ENCODE data around the gene MYH4. TPM values are rescaled to one million over a fixed set of nuclear protein-coding genes. Genes with fewer than 3 reads are reported as not detected.

The MYH4 gene
- total and polyA plus RNA-seq, 2 donors (not counting 3 experiments of a cell fraction or from before 2014, with no cell fraction given) = not detected

DNA sequence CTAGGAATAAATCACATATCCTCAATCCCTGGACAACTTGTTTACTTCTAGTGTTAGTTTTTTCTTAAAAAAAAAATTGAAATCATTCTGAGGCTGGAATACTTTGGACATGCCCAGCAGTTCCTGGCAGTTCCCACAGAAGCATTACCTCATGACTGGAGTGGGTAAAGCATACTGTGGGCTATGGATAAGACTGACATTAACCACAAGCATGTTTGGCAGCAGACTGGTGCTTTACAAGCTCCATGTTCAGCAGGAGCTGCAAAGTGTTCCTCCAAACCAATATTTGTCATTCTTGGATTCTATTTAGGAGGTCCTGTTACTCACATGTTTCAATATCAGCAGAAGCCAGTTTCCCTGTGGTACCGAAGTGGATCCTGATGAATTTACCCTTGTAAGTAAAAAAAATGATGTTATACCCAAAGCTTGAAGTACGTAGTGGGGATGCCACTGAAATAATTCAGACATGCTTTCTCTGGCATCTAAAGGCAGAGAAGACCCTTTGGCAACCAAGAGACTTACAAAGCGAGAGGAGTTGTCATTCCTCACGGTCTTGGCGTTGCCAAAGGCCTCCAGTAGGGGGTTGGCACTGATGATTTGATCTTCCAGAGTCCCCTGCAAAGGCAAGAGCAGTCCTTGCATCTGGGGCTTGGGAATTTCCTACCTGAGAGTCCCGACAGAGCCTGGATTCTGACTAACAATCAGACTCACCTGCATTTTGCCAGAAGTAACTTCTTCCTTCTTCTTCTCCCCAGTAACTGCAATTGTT is 44.1 kb upstream of the MYH4 start:
- Histone ChIP-seq H3K4me2 (ENCODE audit: insufficient read depth, low read length) (no peak overlapping the region), H3K9ac (replicated peaks; ENCODE audit: extremely low read depth, insufficient read depth, low read length) (no peak overlapping the region), H3K9me1 (replicated peaks; ENCODE audit: control insufficient read depth, extremely low read depth, insufficient read depth, low read length) (no peaks in the 10 kb centered on the region), H3K36me3 (ENCODE audit: control insufficient read depth in 2 of 2, extremely low read depth in 1 of 2, insufficient read depth in 2 of 2, low read length in 2 of 2) (no peaks in the 10 kb centered on the region), H3K79me2 (ENCODE audit: control insufficient read depth, insufficient read depth, low read length) (no peaks in the 10 kb centered on the region), H3K27ac (ENCODE audit: insufficient read depth, low read depth, low read length) (no peak overlapping the region), H3K27me3 (ENCODE audit: control insufficient read depth in 2 of 2, insufficient read depth in 2 of 2, low read length in 2 of 2) (no peaks in the 10 kb centered on the region), H3K4me3 (replicated peaks in 1 of 3; ENCODE audit: insufficient read depth in 1 of 3, low read depth in 1 of 3, low read length in 3 of 3) (no peak overlapping the region), H3K4me1 (ENCODE audit: control insufficient read depth, extremely low read depth, insufficient read depth, low read length) (no peaks in the 10 kb centered on the region), H2AFZ (ENCODE audit: low read depth, low read length) (no peak overlapping the region), H4K20me1 (replicated peaks; ENCODE audit: control insufficient read depth, extremely low read depth, insufficient read depth, low read length) (no peaks in the 10 kb centered on the region), H3K9me3 (replicated peaks; ENCODE audit: control insufficient read depth, insufficient read depth, low read length) (no peaks in the 10 kb centered on the region)
- dilution Hi-C loops (cut with MboI; ENCODE audit: extremely low pct_ligation_motif_present, low sequenced_read_pairs) (no loop called here), intact Hi-C loops (cut with micrococcal nuclease) (no loop called here)
- FAIRE-seq (no peak), DNase-seq (ENCODE audit: low read depth, low spot score) (no peak)
- BruUV-seq (replicated peaks) = no TSS peak
- POLR2A ChIA-PET = no interaction called here
- no peak for TF ChIP-seq POLR2AphosphoS5 (IDR thresholded peaks at IDR 0.05; ENCODE audit: insufficient read depth, low read depth, low read length)
- no peak for TF ChIP-seq FOS (IDR thresholded peaks at IDR 0.05; ENCODE audit: borderline replicate concordance, insufficient read depth, low read length)
- TF ChIP-seq, protein P1, sequence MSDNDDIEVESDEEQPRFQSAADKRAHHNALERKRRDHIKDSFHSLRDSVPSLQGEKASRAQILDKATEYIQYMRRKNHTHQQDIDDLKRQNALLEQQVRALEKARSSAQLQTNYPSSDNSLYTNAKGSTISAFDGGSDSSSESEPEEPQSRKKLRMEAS (IDR thresholded peaks at IDR 0.05; ENCODE audit: insufficient read depth, insufficient read length) = no peak
- no peak for TF ChIP-seq JUN (IDR thresholded peaks at IDR 0.05; ENCODE audit: borderline replicate concordance, insufficient read depth, insufficient read length, low read depth)
- TF ChIP-seq POLR2A (IDR thresholded peaks at IDR 0.05; ENCODE audit: low read depth, low read length) = no peak
- TF ChIP-seq GATA2 (IDR thresholded peaks at IDR 0.05; ENCODE audit: insufficient read depth, insufficient read length, low read depth, low read length) = no peak
- TF ChIP-seq, protein P2, sequence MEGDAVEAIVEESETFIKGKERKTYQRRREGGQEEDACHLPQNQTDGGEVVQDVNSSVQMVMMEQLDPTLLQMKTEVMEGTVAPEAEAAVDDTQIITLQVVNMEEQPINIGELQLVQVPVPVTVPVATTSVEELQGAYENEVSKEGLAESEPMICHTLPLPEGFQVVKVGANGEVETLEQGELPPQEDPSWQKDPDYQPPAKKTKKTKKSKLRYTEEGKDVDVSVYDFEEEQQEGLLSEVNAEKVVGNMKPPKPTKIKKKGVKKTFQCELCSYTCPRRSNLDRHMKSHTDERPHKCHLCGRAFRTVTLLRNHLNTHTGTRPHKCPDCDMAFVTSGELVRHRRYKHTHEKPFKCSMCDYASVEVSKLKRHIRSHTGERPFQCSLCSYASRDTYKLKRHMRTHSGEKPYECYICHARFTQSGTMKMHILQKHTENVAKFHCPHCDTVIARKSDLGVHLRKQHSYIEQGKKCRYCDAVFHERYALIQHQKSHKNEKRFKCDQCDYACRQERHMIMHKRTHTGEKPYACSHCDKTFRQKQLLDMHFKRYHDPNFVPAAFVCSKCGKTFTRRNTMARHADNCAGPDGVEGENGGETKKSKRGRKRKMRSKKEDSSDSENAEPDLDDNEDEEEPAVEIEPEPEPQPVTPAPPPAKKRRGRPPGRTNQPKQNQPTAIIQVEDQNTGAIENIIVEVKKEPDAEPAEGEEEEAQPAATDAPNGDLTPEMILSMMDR (IDR thresholded peaks at IDR 0.05; ENCODE audit: extremely low read depth in 1 of 2, insufficient read depth in 1 of 2, low read depth in 1 of 2, low read length in 2 of 2) = no peak
- TF ChIP-seq EZH2 (IDR thresholded peaks at IDR 0.05; ENCODE audit: borderline replicate concordance, low read depth, low read length, severe bottlenecking) = no peak
- TF ChIP-seq MYC (IDR thresholded peaks at IDR 0.05; ENCODE audit: low read depth, low read length) = no peak
- CTCF ChIA-PET = no interaction called here
